Prostate gland (tissue), 2 donors: ENCODE results near the gene KCNK7.

Experiments used
- POLR2A ChIP-seq: fragments of 450-650 bp; IDR thresholded peaks from one replicate; pipeline ENCODE4 v1.6.1; 2016; ENCODE audit warnings: antibody characterized with exemption, mild to moderate bottlenecking
- TF ChIP-seq, protein P1 (sequence below), 4 experiments: fragments of 200-600 bp in 2 of 4; fragments of 450-650 bp in 2 of 4; sonication (generic) in 2 of 4; IDR thresholded peaks; 1 replicate in 3 of 4; 2 replicates in 1 of 4; pipeline ENCODE4 v1.5.1; 2016 to 2019; ENCODE audit warnings: antibody characterized with exemption in 4 of 4, mild to moderate bottlenecking in 2 of 4, moderate library complexity in 2 of 4

DNA sequence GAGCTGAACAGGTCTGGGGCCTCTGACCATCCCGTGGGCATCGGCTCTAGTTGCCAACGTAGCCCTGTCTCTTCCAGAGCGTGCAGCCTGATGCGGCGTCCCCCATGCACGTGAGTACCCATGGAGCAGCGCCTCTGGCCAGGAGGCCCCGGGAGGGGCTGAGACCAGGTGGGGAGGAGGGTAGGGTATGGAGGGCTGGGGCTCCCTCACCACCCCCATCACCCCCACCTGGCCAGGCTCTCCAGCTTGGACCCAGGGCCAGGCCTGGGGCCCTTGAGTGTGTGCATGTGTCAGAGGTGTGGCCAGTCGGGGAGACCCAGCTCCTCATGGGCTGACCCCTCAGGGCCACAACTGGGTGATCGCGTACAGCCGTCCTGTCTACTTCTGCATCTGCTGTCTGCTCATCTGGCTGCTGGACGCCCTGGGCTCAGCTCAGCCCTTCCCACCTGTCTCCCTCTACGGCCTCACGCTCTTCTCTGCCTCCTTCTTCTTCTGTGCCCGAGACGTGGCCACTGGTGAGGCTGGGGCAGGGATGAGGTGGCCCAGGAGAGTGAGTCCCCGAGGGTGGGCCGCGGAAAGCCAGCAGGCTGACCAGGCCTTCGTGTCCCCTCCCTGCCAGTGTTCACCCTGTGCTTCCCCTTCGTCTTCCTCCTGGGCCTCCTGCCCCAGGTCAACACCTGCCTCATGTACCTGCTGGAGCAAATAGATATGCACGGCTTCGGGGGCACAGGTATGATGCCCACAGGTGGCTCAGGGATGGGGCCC lies 28.4 kb upstream of the KCNK7 start:
- TF ChIP-seq, protein P1, sequence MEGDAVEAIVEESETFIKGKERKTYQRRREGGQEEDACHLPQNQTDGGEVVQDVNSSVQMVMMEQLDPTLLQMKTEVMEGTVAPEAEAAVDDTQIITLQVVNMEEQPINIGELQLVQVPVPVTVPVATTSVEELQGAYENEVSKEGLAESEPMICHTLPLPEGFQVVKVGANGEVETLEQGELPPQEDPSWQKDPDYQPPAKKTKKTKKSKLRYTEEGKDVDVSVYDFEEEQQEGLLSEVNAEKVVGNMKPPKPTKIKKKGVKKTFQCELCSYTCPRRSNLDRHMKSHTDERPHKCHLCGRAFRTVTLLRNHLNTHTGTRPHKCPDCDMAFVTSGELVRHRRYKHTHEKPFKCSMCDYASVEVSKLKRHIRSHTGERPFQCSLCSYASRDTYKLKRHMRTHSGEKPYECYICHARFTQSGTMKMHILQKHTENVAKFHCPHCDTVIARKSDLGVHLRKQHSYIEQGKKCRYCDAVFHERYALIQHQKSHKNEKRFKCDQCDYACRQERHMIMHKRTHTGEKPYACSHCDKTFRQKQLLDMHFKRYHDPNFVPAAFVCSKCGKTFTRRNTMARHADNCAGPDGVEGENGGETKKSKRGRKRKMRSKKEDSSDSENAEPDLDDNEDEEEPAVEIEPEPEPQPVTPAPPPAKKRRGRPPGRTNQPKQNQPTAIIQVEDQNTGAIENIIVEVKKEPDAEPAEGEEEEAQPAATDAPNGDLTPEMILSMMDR (IDR thresholded peaks at IDR 0.05) = no peak
- no peak for TF ChIP-seq POLR2A
